GM19240 (cell line): Measurements from ENCODE around the gene HOXA5.
A peak's percentile ranks its signal among the peaks of the same experiment; 100 is the strongest.

Experiments used
- DNase-seq: peaks from one replicate; pipeline ENCODE4 v3.0.0; 2011; ENCODE audit warnings: low spot score; ENCODE audit not compliant: insufficient read length

The HOXA5 gene

GRCh38 chr7:27095897-27096767 lies 47.3 kb downstream of the HOXA5 start, which contains the start of gene HOXA1:
HOXA1 (minus strand) TSS chr7:27096000; CDS start chr7:27095912, 88 bp downstream.
- DNase-seq = peak; percentile 95

- no peak for DNase-seq
These were observed 48.2 kb downstream of the HOXA5 start for GRCh38 chr7:27095050-27095896.

- no peak for DNase-seq
These were observed 49.0 kb downstream of the HOXA5 start for GRCh38 chr7:27094304-27095049.

- DNase-seq = no peak
These were observed 50.1 kb downstream of the HOXA5 start for GRCh38 chr7:27093184-27093895.

GRCh38 chr7:27092819-27093110 lies 50.7 kb downstream of the HOXA5 start:
- no peak for DNase-seq

GRCh38 chr7:27091941-27092818 lies 51.3 kb downstream of the HOXA5 start:
- no peak for DNase-seq

- DNase-seq = no peak
These were observed 52.4 kb downstream of the HOXA5 start for GRCh38 chr7:27091105-27091504.
